GM18868 (cell line): ENCODE data around the gene PDIA6.
"Not testable (repeated sequence)": the region's sequence is repeated elsewhere in the genome, so short reads cannot be mapped to it uniquely, and the experiment has no call there.

ENCODE experiments used
- ATAC-seq: cut with Tn5 transposase; IDR thresholded peaks from one replicate; pipeline ENCODE4 v1.9.1; 2021; ENCODE audit warnings: mild to moderate bottlenecking, moderate library complexity; ENCODE audit not compliant: unreplicated experiment

Gene PDIA6

DNA sequence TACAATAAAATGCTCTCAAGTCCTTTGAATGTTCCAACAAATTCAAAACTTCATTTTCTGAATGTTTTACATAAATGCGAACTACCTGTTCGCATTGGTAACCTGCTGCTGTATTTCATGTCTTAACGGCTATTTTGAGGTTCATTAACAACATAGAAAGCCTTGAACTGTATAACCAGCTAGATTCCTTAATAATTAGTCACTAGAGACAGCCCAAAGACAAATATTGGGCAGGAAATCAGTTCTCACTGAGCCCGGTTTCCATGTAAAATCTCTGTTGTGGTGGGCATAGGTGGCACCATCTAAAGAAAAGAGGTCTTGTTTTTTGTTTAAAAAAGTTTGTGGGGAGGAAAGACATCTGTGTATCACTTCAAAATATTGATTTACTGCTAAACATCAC lies 29.2 kb downstream of the PDIA6 start:
- no peak for ATAC-seq

DNA sequence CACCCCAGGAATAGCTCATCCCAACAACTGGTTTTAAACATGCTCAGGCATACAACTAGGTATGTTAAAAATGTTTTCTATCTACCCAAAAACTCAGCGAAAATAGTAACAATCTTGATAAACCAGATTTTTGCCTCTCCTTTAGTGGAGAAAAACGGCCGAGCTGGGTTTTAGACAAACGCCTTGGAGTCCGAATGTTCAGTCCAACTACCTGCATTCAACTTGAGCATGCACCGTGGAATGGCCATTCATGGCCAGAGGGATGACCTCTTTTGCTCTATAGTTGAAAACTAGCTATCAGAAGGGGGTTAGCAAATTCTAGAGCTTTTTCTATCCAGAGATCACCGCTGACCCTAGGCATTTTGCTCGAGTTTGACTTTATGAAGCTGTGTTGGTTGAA lies 30.8 kb downstream of the PDIA6 start:
- ATAC-seq: no peak

DNA sequence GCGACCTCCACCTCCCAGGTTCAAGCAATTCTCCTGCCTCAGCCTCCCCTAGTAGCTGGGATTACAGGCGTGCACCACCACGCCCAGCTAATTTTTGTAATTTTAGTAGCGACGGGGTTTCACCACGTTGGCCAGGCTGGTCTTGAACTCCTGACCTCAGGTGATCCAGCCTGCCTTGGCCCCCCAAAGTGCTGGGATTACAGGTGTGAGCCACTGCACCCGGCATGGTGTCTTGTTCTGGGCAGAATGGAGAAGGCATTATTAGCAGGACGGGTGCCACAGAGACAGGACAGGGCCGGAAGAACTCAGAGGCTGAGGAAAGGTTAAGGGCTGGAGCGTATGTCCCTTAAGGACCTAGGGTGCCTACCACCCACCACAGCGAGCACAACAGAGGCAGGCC lies 31.8 kb downstream of the PDIA6 start:
- ATAC-seq: not testable (repeated sequence)

DNA sequence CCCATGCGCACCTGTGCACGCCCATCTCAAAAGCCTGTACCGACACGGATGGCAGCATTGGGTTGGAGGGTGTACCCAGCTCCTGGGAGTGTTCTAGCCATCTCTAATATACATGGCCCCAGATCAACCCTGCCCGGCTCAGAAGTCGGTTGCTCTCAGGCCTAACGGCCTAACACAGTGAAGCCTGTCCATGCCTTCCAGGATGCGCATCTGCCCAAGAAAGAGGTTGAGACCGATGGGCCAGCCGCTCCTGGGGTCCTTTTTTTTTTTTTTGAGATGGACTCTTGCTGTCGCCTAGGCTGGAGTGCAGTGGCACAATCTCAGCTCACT lies 32.1 kb downstream of the PDIA6 start:
- ATAC-seq: no peak

DNA sequence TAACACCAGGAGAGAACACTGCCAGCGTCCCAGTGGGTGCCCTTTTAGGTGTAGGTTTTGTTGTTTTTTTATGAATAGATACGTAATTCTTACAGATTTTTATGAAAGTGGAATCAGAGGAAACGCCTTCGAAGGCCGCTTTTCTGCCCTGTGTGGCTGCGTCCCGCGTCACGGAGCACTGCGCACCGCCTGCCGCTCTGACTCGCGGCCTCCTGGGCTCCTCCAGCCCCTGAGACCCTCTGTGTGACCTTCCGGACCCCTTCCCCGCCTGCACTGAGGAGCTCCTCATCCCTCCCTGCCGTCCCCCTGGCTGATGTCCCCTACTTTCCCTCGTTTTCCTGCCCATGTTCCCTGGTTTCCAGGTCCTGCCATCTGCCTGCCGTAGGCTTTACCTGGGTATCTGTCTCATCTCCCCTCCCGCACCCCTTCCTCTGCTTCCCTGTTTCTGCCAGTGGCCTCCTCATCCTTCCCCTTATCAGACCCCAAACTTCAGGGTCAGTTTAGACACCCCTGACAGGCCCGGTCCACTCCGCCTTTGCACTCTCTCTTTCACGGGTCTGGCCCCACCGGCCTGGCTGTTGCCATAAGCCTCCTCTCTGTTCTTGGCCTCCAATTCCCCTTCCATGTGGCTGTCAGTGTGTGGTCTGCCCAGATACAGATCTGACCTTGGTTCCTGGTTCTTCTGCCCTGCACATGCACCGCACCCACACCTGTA lies 32.7 kb downstream of the PDIA6 start:
- ATAC-seq: no peak

DNA sequence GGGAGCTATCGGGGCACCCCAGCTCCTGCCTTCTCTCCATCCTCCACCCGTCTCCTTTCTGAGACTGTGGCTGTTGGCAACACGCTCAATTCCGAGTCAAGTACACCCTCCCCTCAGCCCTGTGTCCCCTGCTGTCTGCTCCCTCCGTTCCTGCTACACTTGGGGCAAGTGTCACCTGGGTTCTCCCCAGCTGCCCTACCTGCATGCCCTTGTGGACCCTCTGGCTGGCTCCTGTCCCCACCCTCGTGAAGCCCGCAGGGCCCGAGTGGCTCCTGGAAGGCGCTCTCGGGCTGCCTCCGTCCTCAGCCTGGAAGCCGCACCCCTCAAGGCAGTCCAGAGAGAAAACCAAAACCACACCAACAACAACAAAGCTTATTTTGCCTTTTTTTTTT lies 33.9 kb downstream of the PDIA6 start:
- ATAC-seq: no peak

DNA sequence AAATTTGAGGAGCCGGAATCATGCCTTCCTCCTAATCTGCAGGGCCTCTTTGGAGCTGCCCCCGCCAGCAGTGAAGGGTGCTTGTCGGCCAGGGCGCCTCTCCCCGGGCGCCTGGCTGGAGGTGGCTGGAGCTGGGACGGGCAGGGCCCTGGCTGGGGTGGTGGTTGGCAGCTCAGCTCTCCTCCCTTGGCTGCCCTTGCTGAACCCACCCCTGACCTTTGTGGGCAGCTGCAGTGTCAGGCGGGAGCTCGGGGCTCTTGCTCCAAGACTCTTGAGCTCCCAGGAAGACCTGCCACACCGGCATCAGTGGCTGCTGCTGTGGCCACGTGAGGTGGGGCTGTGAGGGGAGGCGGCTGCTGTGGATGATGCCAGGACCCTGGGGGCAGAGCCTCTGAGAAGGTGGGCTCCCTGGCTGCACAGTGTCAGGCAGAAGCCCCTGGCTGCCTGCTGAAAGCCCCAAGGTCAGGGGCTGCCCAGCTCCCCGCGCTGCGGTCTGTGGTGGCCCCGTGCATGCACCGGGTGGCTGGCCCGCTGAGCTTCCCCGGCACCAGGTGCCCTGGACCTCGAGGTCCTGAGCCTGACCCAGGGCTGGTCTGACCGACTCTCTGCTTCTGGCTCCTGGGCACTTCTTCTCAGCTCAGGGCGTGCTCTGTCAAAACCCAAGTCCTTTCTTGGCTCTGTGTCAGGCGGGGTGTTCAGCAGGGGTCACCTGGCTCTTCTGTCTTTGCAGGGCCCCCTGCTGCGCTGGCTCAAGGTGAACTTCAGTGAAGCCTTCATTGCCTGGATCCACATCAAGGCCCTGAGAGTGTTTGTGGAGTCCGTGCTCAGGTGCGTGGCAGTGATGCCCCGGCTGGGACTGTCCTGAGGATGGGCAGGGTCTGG lies 34.5 kb downstream of the PDIA6 start:
- no peak for ATAC-seq

DNA sequence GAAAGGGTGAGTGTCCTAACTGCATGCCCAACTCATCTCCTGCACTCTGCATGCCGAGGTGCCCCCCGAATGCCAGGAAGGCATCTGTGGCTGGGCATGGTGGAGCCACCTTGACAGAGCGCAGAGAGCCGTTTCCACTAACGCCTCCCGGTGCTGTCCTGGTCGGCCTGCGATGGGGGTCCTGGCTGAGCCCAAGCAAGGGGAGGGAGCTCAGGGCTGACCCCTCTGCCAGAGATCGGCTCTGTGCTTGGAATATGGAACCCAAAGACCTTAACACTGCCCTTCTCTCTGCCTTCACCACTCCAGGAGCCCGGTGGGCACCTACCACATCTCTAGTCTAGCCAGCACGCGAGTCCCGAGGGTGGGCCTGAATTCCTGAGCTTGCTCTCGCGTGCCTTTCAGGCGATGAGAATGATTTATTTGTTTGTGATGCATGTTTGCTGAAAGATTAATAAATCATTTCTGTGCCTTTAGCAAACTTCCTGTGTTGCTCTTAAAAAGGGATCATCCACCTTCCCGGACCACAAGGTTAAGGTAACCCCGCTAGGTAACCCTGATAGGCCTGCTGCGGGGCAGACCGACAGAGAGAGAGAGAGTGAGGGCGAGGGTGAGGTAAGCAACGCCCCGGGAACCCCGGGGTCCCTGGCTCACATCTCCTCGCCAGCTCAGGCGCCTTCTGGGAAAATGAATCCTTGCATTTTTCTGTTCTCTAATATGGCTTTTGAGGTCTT lies 35.3 kb downstream of the PDIA6 start:
- ATAC-seq: no peak

DNA sequence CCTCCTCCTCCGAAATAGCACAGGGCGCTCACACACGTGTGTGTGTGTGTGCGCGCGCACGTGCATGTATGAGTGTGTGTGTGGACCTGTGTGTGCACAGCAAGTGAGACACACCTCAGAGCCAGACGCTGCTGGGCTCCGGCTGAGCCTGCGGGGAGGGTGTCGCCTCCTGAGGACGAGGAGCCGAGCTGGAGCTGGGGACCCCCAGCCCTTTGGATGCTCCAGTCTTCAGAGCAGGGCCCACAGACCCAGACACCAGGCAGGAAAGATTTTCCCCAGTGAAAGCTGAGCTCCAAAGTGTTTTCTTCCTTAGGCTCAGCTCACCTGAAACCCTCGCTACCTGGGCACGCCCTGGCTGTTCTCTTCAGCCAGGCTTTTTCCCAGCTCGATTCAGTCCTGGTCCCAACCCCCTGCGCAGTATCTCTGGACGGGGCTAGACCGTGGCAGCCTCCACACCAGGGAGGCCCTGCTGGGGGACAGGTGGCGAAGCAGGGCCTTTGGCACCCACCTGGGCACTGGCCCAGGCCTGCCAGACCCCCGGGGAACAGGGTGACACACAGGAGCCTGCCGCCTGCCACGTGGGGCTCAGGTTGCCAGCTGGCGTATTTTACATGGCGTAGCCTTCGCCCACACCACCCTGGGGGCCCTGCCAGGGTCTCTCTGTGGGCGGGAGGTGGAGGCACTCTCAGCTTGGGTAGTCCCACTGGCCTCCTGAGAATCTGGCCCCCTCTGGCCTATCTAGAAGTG lies 36.2 kb downstream of the PDIA6 start:
- no peak for ATAC-seq

DNA sequence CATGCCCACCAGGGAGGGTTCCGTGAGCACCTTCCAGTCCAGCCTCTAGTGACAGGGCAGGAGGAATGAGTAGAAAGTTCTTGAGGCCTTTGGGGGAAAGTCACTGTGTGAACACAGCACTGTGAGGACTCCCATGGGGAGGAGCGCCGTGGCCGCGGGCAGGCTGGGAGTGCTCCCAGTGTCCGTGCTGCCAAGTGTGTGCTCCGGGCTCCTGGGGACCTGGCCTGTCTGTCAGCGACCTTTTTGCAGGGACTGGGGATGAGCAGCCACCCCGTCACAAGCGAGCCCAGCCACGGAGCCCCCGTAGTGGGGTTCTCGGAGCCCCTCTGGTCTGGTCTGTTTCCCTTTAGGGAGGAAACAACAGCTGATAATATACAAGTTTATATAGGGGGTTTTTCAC lies 36.8 kb downstream of the PDIA6 start:
- ATAC-seq: no peak

DNA sequence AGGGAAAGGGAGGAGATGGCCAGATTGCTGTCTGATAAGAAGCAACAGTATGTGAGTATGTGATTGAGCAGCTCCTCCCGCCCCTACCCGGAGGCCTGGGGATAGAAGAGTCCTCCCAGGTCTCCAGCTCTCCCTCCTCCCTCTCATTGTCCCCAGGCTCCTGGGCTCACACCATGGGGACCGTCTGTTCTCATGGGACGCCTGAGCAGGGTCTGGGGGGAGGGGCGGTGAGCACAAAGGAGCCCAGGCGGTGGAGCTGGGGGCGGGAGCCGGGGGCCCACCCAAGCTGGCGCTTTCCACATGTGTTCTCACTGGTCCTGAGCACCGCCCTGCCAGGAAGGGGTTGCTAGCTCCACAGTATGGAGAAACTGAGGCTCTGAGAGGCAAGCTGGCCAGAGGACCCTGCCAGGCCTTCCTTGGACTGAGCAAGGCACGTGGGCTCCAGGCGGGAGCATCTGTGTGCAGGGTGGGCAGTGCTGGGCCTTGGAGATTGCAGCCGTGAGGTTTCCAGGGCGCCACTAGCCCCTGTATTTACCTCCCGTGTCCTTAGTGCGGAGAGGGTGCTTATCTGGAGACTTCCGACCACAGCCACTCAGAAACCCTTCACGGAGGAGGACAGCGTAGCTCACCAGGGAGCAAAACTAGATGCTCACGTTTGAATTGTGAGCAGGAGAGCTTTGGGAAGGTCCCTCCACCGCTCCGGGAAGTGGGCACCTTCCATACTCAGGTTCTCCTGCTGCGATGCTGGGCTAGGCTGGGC lies 37.4 kb downstream of the PDIA6 start:
- ATAC-seq: no peak

DNA sequence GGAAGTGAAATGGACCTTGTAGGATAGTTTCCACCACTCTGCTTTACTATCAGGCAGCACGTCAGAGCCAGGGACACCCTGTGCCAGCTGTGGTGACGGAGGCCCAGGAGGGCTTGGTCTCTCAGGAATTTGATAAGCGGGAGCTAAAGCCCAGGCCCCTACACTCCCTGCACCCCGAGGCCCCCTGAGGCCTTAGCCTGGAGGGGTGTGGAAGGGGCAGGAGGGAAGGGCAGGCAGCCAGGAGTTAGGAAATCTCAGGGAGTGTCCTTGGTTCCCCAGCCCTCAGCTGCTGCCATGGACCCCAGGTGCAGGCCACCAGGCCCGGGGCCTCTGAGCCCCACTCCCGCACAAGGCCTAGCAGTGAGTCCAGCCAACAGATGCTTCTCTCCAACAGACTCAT lies 38.2 kb downstream of the PDIA6 start:
- no peak for ATAC-seq

DNA sequence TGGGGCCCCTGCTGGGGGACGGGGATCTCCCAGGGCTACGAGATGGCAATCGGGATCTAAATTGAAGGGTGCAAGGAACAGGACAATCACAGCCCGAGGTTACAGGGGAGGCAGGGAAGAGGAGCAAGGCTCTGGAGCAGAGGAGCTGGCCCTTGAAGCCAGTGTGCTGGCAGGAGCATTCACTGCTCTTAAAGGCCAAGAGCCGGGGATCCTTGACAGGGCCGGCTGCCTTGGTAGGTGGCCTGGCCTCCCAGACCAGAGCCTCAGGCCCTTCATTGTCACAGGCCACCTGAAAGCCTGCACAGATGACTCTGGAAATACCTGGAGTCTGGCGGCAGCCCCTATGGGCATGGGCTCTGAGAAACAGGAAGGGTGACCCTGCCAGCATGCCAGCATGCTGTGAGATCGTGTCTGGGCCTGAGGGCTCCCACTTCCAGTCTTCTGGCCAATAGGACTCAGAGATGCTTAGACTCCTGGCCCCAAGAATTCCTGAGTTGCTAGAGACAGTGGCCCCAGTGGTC lies 38.7 kb downstream of the PDIA6 start:
- no peak for ATAC-seq

DNA sequence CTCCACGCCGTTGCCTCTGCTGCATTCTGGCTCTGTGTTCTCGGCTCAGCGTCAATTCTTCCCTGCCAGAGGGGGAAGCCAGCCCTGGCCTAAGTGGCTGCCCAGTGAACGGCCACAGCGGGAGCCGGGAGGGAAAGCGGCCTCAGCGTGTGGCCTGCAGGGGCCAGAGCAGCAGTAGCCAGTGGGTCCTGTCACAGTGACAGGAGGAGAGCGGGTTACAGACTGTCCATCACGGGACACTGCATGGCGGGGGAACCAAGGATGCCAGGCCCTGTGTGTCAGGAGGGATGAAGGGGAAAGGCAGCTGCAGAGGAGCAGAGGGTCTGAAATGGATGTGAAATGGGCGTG lies 39.7 kb downstream of the PDIA6 start:
- ATAC-seq: no peak

DNA sequence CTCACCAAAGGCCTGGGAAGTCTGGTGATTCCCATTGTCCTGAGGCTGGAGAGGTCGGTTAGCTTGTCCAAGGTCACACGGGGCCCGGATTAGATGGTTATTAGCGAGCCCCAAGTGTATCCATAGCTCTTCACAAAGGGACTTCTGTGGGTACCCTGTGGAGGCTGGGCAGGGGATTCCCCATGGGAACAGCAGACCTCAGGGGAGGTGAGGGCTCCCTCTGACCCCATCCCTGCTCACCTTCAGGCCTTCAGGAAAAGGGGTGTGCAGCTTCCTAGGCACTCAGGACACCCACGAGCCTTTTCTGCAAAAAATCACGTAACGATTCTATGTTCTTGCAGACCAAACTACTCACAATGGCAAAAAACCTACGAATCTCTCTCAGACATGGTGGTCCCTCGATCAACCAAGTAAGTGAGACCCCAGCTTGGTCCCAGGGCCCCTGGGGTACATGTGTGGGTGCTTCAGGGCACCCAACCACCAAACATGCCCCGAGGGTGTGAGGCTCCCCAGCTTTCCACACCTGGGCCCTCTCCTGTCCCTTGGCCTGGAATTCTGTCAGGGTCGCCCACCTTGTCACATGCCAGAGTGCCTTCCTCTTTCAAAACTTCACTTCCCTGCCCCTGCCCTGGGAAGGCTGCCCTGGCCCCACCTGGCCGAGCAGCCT lies 40.3 kb downstream of the PDIA6 start:
- no peak for ATAC-seq

DNA sequence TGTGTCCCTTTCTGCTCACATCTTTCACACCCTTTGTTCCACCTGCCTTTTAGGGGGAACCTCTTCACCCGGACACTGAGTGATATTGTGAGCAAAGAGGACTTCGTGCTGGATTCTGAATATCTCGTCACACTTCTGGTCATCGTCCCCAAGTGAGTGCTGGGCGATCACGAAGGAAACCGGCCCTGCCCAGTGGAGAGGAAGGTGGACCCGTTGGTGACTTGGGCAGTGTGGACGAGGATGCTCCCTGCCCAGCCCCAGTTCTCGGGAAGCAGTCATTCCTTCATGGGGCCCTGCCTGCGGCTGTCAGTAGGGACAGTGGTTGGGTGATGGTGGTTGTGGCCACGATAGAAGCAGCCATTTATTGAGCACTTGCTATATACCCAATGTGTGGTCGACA lies 40.8 kb downstream of the PDIA6 start:
- ATAC-seq: no peak

DNA sequence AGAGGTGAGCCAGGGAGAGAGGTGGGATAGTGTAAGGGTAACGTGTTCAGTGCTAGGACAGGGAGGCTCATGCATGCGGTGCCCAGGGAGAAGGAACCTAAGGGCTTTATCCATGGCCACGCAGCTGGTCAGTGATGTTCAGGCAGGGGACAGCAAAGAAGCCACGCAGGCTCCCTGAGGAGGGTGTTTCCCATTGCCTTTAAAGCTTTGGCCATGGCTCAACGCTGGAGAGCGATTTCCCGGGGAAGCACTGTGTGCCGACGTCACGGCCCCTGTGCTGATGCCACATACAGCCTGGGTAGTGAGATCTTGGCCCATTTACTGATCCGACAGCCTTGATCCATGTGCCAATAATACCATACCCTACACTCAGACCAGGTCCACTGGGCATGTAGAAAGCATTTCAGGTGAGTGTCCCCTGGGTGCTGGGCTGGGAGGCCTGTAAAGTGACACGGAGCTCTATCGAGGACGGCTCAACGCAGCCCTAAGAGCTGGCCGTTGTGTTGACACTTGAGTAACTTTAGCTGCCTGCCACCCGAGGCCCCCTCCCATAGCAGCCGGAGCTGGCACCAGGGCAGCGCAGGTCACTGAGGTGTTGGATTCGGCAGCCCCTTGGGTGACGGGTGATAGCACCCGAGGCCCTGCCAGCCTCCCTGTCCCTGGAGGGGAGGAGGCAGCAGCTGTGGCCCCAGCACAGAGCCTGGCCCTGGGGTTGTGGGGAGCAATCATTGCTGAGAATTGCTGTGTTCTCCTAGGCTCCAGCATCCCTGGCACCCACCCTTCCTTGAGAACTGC lies 41.4 kb downstream of the PDIA6 start:
- no peak for ATAC-seq

DNA sequence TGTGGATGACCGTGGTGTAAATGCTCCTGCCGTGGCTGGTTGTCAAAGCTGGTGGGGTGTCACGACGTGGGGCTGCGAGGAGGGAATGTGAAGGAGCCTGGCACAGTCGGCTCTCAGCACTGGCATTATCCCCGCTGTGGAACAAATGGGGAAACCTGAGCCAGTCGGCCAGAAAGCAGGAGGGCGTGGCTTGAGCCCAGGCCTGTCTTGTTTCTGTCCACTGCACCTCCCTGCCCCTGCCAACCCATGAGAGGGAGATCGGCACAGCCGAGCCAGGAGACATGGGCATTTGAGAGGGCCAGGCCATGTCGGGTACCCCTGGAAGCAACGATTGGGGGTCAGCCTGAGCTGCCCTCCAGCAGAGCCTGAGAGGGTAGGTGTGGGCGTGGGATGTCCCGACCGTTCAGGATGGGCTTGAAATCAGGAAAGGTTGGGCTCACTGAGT lies 44.5 kb downstream of the PDIA6 start:
- no peak for ATAC-seq

DNA sequence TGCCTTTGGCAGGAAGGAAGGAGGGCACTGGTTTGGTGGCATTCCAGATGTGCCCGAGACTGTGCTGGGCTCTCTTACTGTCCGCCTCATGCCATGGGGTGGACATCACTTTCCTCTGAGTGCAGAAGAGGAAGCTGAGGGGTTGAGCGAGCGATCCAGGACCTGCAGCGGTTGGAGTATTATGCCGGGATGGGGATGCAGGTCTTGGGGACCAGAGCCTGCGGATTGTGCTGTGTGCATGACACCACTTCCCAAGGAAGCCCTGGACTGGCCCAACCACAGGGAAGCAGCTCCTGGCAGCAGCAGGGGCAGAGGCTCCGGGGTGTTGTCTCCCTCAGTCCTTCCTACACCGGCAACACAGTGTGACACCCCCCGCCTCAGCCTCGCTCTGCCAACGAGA lies 46.7 kb downstream of the PDIA6 start:
- ATAC-seq: no peak
